NT2/D1 (cell line): ENCODE measurements around the gene LTBP1.

Source experiments
- DNase-seq: peaks from one replicate; pipeline ENCODE4 v3.0.0-alpha.2; 2011; ENCODE audit warnings: low read depth, low spot score
- H3K27me3 ChIP-seq: 2 replicates; pipeline ENCODE4 v1.6.0; 2011; ENCODE audit warnings: mild to moderate bottlenecking; ENCODE audit not compliant: insufficient read length, insufficient read depth
- H3K36me3 ChIP-seq: 2 replicates; pipeline ENCODE4 v1.6.1; 2011; ENCODE audit warnings: mild to moderate bottlenecking, low read length, mixed read lengths; ENCODE audit not compliant: insufficient read depth, insufficient read length
- H3K4me1 ChIP-seq: 2 replicates; pipeline ENCODE4 v1.5.1; 2011; ENCODE audit not compliant: insufficient read depth, insufficient read length
- H3K4me3 ChIP-seq: 2 replicates; pipeline ENCODE4 v1.5.1; 2011; ENCODE audit warnings: low read depth; ENCODE audit not compliant: insufficient read length
- H3K9ac ChIP-seq: 2 replicates; pipeline ENCODE4 v1.6.0; 2011; ENCODE audit warnings: low read depth; ENCODE audit not compliant: insufficient read length
- H3K9me3 ChIP-seq: 2 replicates; pipeline ENCODE4 v1.5.1; 2011; ENCODE audit warnings: mild to moderate bottlenecking, low read length; ENCODE audit not compliant: insufficient read depth
- SUZ12 ChIP-seq: IDR thresholded peaks from 2 replicates; pipeline ENCODE4 v1.6.1; 2011; ENCODE audit not compliant: insufficient read length, insufficient read depth; ENCODE audit errors: extremely low read depth
- YY1 ChIP-seq: IDR thresholded peaks from 2 replicates; pipeline ENCODE4 v1.6.1; 2011; ENCODE audit not compliant: insufficient read length, insufficient read depth
- ZNF274 ChIP-seq: IDR thresholded peaks from 2 replicates; pipeline ENCODE4 v1.6.1; 2011; ENCODE audit warnings: mild to moderate bottlenecking, low read depth, low read length

Gene LTBP1

GRCh38 chr2:33321876-33322483 is 375.2 kb downstream of the LTBP1 start:
- Histone ChIP-seq H3K4me3 (no peak overlapping the region), H3K9ac (no peak overlapping the region), H3K4me1 (no peaks in the 10 kb centered on the region), H3K27me3 (no peaks in the 10 kb centered on the region), H3K9me3 (no peaks in the 10 kb centered on the region), H3K36me3 (no peaks in the 10 kb centered on the region)
- DNase-seq: no peak
- no peak for TF ChIP-seq YY1
- TF ChIP-seq ZNF274: no peak
- no peak for TF ChIP-seq SUZ12

DNA sequence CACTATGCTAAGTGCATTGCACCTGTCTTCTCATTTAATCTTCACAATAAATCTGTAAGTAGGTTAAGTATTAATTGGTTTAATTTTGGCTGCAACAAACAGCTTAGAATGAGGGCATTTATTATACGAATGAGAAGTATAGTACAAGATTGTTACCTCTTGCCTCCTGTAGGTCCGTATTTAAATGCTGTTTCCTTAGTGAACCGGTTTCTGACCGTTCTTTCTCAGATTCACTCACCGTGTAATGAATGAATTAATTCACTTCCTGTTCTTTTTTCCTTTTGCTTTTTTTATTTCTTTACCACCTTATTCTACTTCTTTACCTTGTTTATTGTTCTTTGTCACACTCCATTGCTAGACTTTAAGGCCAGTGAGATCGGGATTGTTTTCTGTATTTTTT is 375.9 kb downstream of the LTBP1 start:
- DNase-seq: no peak
- H3K4me1 ChIP-seq: no peaks in the 10 kb centered on the region
- H3K4me3 ChIP-seq: no peak overlapping the region
- no peaks in the 10 kb centered on the region for H3K36me3 ChIP-seq
- H3K27me3 ChIP-seq: no peaks in the 10 kb centered on the region
- no peak overlapping the region for H3K9ac ChIP-seq
- TF ChIP-seq YY1 (no peak), SUZ12 (no peak), ZNF274 (no peak)
- H3K9me3 ChIP-seq: no peaks in the 10 kb centered on the region

GRCh38 chr2:33323957-33324356 is 377.2 kb downstream of the LTBP1 start:
- no peaks in the 10 kb centered on the region for H3K27me3 ChIP-seq
- no peak for TF ChIP-seq YY1
- no peak for TF ChIP-seq SUZ12
- no peak for TF ChIP-seq ZNF274
- H3K36me3 ChIP-seq: no peaks in the 10 kb centered on the region
- no peak overlapping the region for H3K9ac ChIP-seq
- no peak for DNase-seq
- H3K4me1 ChIP-seq: no peaks in the 10 kb centered on the region
- H3K4me3 ChIP-seq: no peak overlapping the region
- no peaks in the 10 kb centered on the region for H3K9me3 ChIP-seq

- DNase-seq: no peak
- H3K9ac ChIP-seq: no peak overlapping the region
- no peak for TF ChIP-seq ZNF274
- TF ChIP-seq YY1: no peak
- TF ChIP-seq SUZ12: no peak
- H3K4me1 ChIP-seq: no peaks in the 10 kb centered on the region
- H3K9me3 ChIP-seq: no peaks in the 10 kb centered on the region
- no peak overlapping the region for H3K4me3 ChIP-seq
- no peaks in the 10 kb centered on the region for H3K36me3 ChIP-seq
- H3K27me3 ChIP-seq: no peaks in the 10 kb centered on the region
These were observed 379.3 kb downstream of the LTBP1 start for GRCh38 chr2:33326100-33326499.

DNA sequence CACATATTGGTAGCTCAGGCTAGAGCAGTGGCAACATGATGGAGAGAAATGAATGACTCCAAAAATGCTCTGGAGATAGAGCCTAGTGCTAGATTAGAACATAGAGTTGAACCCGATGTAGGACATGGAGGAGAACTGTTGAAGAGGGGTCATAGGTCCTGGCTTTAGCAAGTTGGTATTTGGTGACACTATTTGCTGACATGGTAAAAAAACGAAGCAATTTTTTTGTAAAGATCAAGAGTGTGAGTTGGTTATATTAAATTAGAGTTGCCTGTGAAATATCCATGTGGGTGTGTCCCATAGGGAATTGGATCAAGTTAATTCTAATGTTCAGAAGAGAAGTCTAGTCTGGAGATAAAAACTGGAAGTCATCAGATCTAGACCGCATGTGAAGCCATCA is 386.7 kb downstream of the LTBP1 start:
- Histone ChIP-seq H3K9me3 (no peaks in the 10 kb centered on the region), H3K27me3 (no peaks in the 10 kb centered on the region), H3K4me1 (no peaks in the 10 kb centered on the region), H3K9ac (no peak overlapping the region), H3K36me3 (no peaks in the 10 kb centered on the region), H3K4me3 (no peak overlapping the region)
- DNase-seq: no peak
- no peak for TF ChIP-seq YY1
- no peak for TF ChIP-seq ZNF274
- TF ChIP-seq SUZ12: no peak

GRCh38 chr2:33334083-33334482 is 387.3 kb downstream of the LTBP1 start:
- Histone ChIP-seq H3K9me3 (no peaks in the 10 kb centered on the region), H3K27me3 (no peaks in the 10 kb centered on the region), H3K36me3 (no peaks in the 10 kb centered on the region), H3K4me1 (no peaks in the 10 kb centered on the region), H3K9ac (no peak overlapping the region), H3K4me3 (no peak overlapping the region)
- TF ChIP-seq SUZ12 (no peak), YY1 (no peak), ZNF274 (no peak)
- DNase-seq: no peak

DNA sequence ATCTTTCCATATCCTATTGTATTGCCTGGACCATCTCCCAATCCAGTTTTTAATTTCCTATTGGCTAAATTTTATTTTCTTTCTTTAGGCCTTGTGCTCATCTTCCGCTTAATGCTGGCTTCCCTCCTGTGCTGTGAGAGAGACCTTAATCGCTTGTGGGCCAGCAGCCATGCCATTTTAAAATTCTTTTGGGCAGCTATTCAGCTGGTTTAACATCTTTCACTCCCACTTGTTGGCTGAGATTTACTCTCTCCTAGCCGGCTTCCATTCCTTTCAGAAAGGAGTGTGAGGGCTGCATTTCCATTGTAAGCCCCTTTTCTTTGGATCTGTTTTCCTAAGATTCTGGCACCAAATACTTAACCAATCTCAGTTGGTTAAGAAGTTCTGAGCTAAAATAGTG is 388.8 kb downstream of the LTBP1 start:
- H3K36me3 ChIP-seq: no peaks in the 10 kb centered on the region
- no peak for TF ChIP-seq YY1
- TF ChIP-seq SUZ12: no peak
- no peak for TF ChIP-seq ZNF274
- DNase-seq: no peak
- no peaks in the 10 kb centered on the region for H3K27me3 ChIP-seq
- no peaks in the 10 kb centered on the region for H3K4me1 ChIP-seq
- H3K9me3 ChIP-seq: no peaks in the 10 kb centered on the region
- no peak overlapping the region for H3K4me3 ChIP-seq
- H3K9ac ChIP-seq: no peak overlapping the region
